WI38 (cell line): Measurements from ENCODE around the gene DSTN.

Source experiments
- H3K4me3 ChIP-seq: 2 replicates; pipeline ENCODE4 v1.5.1; 2011; ENCODE audit warnings: low read depth, mild to moderate bottlenecking, control low read depth, low read length
- TF ChIP-seq, protein P1 (sequence below): IDR thresholded peaks from 2 replicates; pipeline ENCODE4 v1.5.1; 2012; ENCODE audit warnings: low read depth, mild to moderate bottlenecking, control low read depth, low read length

The DSTN gene

DNA sequence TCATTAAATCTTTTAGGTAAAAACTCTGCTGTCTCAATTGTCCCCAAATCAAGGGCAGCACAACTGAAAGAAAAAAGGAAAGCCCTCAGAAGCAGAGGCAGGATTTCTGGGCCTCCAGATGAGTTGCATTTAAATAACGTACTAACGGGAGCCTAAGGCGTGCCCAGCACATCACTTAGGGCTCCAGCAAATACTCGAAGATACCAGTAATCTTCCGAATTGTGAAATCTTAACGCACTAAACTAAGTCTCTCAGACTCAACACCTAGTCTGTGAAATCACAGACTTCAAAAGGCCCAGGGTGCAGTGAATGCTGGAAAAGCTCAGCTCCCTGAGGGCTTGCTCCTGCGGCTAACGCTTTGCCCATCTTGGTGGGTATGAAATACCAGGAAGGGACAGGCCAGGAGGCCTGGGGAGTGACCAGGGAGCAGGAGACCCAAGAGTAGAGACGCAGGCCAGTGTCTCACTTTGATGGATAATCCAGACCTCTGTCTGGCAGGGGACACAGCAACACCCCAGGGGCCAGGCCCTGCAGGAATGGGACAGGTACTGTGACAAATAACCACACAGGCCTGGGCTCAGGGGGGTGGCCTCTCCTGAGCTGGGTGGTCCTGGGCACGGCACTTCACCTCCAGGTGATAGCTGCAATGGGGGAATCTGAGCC is 75.8 kb downstream of the DSTN start:
- H3K4me3 ChIP-seq, result no peak overlapping the region
- TF ChIP-seq, protein P1, sequence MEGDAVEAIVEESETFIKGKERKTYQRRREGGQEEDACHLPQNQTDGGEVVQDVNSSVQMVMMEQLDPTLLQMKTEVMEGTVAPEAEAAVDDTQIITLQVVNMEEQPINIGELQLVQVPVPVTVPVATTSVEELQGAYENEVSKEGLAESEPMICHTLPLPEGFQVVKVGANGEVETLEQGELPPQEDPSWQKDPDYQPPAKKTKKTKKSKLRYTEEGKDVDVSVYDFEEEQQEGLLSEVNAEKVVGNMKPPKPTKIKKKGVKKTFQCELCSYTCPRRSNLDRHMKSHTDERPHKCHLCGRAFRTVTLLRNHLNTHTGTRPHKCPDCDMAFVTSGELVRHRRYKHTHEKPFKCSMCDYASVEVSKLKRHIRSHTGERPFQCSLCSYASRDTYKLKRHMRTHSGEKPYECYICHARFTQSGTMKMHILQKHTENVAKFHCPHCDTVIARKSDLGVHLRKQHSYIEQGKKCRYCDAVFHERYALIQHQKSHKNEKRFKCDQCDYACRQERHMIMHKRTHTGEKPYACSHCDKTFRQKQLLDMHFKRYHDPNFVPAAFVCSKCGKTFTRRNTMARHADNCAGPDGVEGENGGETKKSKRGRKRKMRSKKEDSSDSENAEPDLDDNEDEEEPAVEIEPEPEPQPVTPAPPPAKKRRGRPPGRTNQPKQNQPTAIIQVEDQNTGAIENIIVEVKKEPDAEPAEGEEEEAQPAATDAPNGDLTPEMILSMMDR, result no peak

DNA sequence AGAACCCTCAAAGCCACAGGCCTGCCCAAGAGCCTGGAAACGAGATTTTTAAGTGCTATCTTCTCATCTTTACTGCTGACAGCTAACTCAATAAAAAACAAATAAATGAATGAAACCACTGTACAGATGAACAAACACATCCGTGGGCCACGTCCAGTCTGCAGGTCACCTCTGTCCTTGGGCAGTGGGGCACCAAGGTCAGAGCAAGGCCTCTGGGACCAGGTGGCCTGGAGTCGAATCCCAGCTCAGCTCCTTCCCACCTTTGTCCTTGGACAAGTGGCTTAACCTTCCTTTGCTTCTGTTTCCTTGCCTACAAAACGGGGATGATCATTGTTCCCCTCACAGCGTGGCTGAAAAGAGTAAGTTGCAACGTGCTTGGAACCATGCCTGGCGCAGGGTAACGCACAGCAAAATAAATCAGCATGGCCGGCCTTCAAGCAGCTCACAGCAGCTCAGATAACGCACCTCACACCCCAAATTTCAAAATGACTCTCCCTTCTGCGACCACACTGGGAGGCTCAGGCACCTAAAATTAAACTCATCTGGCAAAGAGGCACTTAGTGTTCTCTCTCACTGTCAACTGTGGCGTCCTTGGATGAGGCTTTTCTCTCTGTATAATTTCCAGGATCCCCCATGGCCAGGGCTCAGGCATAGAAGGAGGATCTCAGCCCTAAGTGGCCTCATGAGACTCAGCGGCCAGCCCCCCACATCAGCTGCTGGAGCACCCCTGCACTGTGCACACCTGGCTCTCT is 76.5 kb downstream of the DSTN start:
- TF ChIP-seq, protein P1, result no peak
- no peak overlapping the region for H3K4me3 ChIP-seq

DNA sequence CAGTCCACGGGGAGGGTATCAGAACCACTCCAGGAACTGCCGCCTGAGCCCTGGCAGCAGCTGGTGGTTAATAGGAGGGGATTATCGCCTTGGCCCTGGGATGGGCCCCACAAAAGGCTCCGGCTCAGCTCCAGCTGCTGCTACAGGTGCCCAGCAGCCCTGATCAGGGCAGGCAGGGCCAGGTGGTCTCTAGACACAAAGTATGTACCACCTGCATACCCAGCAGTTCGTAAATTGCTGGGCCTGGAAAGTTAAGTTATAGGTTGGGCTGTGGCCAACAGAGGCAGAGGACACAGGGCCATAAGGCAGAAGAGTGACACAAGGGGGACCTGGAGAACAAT is 77.1 kb downstream of the DSTN start:
- H3K4me3 ChIP-seq, result no peak overlapping the region
- TF ChIP-seq, protein P1, result no peak

DNA sequence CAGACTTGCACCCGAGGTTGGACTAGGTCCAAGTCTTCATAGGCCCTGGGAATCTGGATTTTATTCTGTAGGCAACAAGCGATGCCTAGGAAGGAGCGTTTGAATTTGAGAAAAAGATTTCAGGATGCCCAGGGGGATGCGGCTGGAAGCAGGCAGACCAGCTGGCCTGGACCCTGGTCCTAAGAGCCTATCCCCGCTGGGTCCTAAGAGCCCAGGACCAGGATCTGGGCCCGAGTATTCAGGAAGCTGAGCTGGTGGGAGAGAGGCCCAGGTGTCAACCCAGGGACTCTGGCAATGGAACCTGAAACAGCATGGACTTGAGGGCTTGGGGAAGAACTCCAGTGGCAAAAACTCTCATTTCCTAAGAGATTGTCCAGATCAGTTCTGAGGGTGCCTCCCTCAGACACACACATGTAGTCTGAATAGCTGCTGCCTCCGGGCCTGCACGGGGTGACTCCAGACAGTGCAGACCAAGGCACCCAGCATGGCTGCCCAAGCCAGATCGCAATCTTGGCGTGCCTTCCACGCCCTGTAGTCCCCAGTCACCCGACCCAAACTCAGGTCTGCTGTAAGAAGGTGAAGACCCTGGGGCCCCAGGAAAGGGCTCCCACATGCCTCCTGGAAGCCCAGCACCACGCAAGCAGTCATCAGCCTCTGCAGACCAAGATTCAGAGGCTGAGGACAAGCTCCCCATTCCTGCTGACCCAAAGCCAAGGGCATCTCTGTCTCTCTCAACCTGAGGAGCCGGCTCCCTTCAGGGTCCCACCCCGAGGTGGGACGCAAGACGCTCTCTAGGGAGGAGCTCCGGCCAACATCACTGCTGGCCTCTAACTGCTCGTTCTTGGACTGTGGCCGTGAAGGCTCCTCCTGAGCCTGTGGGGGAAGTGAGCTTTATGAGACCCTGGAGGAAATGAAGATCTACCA is 77.8 kb downstream of the DSTN start:
- TF ChIP-seq, protein P1, result no peak
- H3K4me3 ChIP-seq, result no peak overlapping the region

DNA sequence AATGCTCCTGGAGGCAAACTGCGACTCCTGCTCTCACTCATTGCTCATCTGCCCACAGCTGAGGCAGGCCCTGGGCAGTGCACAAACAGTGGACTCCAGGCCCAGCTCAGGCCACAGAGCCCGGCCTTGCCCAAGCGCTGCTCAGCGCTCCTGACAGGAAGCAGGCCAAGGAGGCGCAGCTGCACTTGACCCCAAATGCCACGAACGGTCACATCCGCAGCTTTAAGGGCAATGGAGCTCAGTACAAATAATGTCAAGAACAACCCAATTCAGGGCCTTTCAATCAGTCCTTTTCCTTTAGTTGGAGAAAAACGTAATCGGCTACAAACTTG is 78.4 kb downstream of the DSTN start:
- TF ChIP-seq, protein P1, result no peak

DNA sequence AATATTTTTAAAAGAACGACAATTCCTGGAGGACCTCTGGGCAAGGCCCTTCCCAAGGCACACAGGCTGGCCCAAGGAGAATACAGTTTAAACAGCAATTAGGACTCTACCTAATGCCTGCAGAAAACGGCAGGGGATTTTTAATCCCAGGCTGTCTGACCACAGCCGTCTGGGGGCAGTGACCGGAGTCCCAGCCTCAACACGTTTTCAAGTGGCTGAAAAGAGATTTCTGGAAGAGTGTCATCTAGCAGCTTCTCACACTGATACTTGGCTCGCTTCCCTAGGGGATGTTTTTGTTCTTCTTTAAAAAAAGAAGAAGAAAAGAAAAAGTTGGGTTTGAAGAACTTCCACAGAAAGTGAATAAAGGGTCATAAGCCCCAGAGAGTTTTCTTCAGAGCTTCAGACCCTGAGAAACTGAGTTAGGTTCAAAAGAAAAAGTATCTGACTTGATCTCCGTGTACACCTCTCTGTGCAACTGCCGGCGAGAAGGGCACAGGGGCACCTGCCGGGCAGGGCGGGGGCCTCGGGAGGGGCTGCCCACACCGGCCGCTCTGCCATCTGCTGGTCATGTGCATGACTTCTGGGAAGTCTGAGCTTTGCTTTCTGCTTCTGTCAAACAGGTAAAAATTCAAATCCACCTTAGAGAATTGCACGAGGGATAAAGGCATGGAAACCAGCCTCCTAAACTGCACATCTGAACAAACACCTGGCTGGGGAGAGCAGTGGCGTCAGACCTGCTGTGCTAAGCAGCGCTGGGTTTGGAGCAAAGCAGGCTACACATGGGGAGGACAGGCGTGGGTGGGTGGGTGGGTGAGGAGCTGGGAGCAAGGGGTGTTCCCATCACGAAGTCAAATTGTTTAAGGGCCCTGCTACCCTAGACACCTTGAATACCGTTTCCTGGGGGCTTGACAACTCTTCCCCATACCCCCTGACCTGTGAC is 79.2 kb downstream of the DSTN start:
- TF ChIP-seq, protein P1, result no peak
- no peak overlapping the region for H3K4me3 ChIP-seq

More for the DNA sequence above, 78.4 kb downstream of the DSTN start:
- no peak overlapping the region for H3K4me3 ChIP-seq
